GM12875 (cell line): ENCODE data around the gene C16orf95.

ENCODE experiments used
- H3K4me3 ChIP-seq: one replicate; pipeline ENCODE4 v1.5.1; 2011; ENCODE audit warnings: low read depth, low read length, control low read depth
- TF ChIP-seq, protein P1 (sequence below): IDR thresholded peaks from 2 replicates; pipeline ENCODE4 v1.5.1; 2011; ENCODE audit warnings: low read depth, mild to moderate bottlenecking, control low read depth, inconsistent platforms, low read length, moderate library complexity, borderline replicate concordance; ENCODE audit not compliant: insufficient read depth

Gene C16orf95

DNA sequence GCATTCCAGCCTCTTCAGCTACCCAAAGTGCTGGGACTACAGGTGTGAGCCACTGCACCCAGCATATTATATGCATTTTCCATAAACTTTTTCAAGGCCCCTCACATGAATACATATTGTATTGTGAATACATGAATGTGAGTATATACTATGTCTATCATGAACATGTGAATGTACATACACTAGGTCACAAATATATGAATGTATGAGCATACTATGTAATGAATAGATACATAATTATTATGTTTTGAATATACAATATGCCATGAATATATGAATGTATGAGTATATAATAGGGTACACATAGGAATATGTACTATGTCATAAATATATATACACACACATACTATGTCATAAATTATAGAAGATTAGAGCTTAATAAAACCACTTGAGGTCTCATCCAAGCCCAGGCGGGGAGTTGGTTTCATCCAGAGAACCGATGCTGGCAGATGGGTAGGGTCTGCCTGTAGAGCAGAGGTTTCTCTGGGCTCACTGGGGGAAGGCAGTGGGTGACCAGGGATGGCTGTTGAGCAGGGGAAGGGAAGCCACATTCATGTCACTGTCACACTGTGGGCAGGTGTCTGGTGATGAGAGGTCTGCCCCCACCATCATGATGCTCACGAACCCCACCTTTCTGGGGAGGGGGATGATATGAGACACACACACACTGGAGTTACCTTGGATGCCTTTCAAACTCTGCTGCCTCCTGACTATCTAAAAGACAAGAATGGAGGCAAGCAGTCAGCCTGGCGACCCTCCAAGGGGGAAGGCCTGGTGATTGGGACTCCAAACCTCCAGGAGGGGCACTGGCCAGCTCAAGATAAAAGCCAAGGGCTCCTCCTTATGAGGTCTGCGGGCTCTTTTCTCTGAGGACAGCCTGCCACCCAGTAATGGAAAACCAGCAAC lies 7.3 kb downstream of the C16orf95 start:
- H3K4me3 ChIP-seq = no peak overlapping the region
- TF ChIP-seq, protein P1, sequence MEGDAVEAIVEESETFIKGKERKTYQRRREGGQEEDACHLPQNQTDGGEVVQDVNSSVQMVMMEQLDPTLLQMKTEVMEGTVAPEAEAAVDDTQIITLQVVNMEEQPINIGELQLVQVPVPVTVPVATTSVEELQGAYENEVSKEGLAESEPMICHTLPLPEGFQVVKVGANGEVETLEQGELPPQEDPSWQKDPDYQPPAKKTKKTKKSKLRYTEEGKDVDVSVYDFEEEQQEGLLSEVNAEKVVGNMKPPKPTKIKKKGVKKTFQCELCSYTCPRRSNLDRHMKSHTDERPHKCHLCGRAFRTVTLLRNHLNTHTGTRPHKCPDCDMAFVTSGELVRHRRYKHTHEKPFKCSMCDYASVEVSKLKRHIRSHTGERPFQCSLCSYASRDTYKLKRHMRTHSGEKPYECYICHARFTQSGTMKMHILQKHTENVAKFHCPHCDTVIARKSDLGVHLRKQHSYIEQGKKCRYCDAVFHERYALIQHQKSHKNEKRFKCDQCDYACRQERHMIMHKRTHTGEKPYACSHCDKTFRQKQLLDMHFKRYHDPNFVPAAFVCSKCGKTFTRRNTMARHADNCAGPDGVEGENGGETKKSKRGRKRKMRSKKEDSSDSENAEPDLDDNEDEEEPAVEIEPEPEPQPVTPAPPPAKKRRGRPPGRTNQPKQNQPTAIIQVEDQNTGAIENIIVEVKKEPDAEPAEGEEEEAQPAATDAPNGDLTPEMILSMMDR = no peak

DNA sequence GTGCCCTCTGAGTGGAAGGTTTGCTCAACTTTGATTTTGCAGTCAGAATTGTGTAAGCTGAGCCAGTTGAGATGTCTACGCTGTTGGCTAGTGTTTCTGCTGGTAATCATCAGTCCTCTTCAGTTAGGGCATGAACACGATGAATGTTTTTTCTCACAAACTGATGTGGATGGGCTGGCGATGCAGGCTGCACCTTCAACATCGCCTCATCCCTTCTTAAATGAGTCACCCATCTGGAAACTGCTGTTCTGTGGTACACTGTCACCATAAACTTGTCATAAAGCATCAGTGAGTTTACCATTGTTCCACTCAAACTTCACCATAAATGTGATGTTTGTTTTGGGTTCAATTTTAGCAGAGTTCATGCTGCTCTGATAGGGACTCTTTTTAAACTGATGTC lies 8.4 kb downstream of the C16orf95 start:
- TF ChIP-seq, protein P1 = no peak
- H3K4me3 ChIP-seq = no peak overlapping the region

DNA sequence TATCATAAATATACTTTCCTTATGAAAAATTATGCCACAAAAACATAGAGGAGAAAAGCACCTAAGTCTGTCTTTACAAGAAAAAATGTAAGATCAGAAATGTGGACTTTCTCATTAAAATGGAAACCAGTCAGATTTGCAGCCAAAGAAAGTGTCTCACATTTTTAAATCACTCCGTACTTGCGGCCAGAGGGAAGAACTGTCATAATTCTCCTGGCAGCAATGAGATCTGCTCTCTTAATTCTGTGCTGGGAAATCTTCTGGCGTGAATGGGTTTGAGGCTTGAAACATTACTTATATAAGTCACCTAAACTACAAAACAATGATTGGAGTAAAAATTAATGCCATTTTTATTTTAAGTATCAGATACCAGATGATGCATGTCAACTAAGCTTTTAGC lies 10.7 kb downstream of the C16orf95 start:
- H3K4me3 ChIP-seq = no peak overlapping the region
- TF ChIP-seq, protein P1 = no peak

DNA sequence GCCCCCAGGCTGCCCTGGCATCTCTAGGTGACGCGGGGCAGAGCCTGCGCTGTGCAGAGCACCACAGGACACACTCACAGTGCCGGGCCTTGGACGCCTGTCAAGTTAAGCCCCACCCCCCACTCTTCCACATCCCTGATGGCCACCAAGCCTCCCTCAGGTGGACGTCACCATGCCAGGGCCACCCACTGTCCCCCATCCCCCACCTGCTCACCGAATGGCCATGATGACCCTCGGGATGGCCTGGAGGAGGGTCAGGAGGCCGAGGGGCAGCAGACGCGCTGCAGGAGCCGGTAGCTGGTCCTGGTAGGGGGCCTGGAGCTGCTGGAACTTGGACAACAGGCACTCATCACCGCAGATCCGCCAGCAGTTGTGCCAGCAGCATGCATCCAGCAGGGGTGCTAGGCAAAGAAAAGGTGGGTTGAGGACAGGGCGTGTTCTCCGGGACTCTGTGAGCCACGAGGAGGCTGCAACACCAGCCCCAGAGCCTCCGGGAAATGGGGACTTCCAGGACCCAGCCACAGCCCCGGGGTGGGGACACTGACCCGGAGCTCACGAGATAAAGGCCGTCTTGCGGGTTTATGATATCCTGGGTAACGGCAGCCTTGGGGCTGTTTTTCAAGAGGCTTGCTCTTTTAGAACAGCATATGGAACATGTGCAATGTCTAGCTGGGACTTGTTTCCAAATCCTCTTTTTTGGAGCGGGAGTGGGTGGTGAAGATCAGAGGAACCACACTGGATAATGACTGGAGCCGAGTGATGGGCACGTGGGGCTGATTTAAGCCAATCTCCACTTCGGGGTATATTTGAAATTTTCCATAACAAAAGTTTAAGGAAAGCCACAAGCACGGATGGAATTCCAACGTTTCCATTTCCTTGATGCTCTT lies 11.4 kb downstream of the C16orf95 start:
- H3K4me3 ChIP-seq = no peak overlapping the region
- TF ChIP-seq, protein P1 = 0 out of 2 replicates have a peak, but pooled peaks have one; percentile 4

DNA sequence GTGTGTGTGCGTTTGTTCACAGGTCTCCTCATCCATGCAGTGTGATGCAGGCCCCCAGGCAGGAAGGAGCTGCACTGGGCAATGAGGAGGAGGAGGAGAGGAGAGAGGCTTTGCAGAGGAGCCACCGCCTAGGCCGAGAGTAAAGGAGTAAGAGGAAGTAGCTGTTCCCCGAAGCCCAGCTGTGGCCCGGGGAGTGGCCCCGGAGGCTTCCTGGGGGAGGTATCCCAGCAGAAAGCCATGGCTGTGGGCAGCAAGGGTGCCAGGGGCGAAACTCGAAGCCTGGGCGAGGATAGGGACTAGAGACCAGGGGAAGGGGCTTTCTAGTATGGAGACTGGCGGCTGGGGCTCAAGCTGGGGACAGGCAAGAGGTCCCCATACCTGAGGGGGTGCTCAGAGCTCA lies 12.2 kb downstream of the C16orf95 start:
- no peak overlapping the region for H3K4me3 ChIP-seq
- TF ChIP-seq, protein P1 = no peak

DNA sequence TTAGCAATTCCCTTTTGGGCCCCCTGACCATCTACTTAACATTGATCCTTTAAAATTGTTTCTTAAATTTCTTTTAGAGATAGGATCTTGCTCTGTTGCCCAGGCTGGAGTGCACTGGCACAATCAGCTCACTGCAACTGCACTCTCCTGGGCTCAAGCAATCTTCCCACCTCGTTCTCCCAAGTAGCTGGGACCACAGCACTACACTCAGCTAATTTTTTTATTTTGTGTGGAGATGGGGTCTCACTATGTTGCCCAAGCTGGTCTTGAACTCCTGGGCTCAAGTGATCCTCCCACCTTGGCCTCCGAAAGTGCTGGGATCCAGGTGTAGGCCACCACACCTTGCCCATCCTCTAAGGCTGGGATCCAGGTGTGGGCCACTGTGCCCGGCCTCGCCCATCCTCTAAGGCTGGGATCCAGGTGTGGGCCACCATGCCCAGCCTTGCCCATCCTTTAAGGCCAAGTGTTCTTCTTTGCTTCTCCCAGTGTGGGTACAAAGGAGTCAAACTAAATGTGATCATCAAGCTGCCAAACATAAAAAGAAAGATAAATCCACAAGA lies 13.2 kb downstream of the C16orf95 start:
- TF ChIP-seq, protein P1 = no peak
- no peak overlapping the region for H3K4me3 ChIP-seq
